ENCODE results near the gene PAX5.

DNA sequence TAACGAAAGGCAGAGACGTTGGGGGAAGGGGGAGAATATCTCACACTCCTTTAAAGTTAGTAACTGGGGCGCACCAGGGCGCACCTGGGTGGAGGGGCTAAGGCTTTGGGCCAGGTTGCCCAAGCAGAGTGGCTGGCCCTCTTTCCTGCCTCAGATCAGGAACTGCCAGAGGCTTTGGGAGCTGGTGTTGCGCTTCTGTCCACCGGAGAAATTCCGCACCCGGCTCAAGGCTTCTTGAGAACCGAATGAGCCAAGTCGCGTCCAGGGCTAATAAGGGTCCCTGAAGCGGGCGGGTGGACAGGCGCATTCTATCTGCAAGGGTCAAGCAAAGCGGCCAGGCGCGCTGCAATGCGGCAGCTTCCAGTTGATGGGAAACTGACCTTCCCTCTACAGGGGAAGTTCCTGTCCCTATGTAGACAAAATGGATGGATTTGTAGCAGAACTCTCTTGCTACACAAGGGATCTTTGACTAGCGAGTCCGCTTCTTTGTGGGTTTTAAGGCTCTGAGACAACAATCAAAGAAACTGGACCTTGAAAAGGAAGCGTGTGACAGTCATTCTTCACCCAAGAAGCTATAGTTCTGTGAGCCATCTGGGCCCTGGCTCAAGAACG lies 5.5 kb downstream of the PAX5 start:
- TF ChIP-seq, protein P1, sequence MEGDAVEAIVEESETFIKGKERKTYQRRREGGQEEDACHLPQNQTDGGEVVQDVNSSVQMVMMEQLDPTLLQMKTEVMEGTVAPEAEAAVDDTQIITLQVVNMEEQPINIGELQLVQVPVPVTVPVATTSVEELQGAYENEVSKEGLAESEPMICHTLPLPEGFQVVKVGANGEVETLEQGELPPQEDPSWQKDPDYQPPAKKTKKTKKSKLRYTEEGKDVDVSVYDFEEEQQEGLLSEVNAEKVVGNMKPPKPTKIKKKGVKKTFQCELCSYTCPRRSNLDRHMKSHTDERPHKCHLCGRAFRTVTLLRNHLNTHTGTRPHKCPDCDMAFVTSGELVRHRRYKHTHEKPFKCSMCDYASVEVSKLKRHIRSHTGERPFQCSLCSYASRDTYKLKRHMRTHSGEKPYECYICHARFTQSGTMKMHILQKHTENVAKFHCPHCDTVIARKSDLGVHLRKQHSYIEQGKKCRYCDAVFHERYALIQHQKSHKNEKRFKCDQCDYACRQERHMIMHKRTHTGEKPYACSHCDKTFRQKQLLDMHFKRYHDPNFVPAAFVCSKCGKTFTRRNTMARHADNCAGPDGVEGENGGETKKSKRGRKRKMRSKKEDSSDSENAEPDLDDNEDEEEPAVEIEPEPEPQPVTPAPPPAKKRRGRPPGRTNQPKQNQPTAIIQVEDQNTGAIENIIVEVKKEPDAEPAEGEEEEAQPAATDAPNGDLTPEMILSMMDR (conservative IDR thresholded peaks at IDR 0.05; ENCODE audit: low read length), result no peak
- TF ChIP-seq EZH2phosphoT487 (IDR thresholded peaks at IDR 0.05; ENCODE audit: borderline replicate concordance, low read depth, low read length), result no peak
